Activated CD4-positive, alpha-beta memory T cell treated with anti-CD3 and anti-CD28 coated beads for 36 hours (primary cell): ENCODE data around the gene BSPH1. TPM values are rescaled to one million over a fixed set of nuclear protein-coding genes. Genes with fewer than 3 reads are reported as not detected.
A peak's percentile ranks its signal among the peaks of the same experiment; 100 is the strongest.

ENCODE experiments used
- CTCF ChIA-PET: fragments of 350-600 bp; sonication (Branson Sonifier 250); formaldehyde crosslinking; loops from one replicate; lab custom pipeline; 2021; ENCODE audit warnings: antibody characterized with exemption, inconsistent platforms; lab: Charles Lee
- POLR2A ChIA-PET: fragments of 350-600 bp; sonication (Branson Sonifier 250); formaldehyde crosslinking; loops from one replicate; lab custom pipeline; 2021; ENCODE audit warnings: antibody characterized with exemption; lab: Charles Lee
- DNase-seq: peaks from one replicate; pipeline ENCODE4 v3.0.0-alpha.2; 2020
- H3K27ac Mint-ChIP-seq: one replicate; pipeline ENCODE4 v1.8.0; 2021; ENCODE audit warnings: mixed read lengths
- H3K27me3 Mint-ChIP-seq: one replicate; pipeline ENCODE4 v1.8.0; 2021; ENCODE audit warnings: mixed read lengths
- H3K36me3 Mint-ChIP-seq: one replicate; pipeline ENCODE4 v1.8.0; 2021; ENCODE audit warnings: mixed read lengths
- H3K4me1 Mint-ChIP-seq: one replicate; pipeline ENCODE4 v1.8.0; 2021; ENCODE audit warnings: low read depth, mixed read lengths
- H3K4me3 Mint-ChIP-seq: one replicate; pipeline ENCODE4 v1.8.0; 2021; ENCODE audit warnings: mild to moderate bottlenecking, mixed read lengths
- H3K9me3 Mint-ChIP-seq: one replicate; pipeline ENCODE4 v1.8.0; 2021; ENCODE audit warnings: mixed read lengths
- intact Hi-C: fragments of 100-400 bp; cut with micrococcal nuclease; formaldehyde crosslinking; loops from one replicate; pipeline ENCODE4 v1.15.1; 2023
- total RNA-seq, 2 experiments: library from RNA; stranded (reverse); gene quantifications; one replicate each; pipeline ENCODE4 v1.2.3, GENCODE V29; 2021

The BSPH1 gene, protein sequence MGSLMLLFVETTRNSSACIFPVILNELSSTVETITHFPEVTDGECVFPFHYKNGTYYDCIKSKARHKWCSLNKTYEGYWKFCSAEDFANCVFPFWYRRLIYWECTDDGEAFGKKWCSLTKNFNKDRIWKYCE
- total RNA-seq: not detected

DNA sequence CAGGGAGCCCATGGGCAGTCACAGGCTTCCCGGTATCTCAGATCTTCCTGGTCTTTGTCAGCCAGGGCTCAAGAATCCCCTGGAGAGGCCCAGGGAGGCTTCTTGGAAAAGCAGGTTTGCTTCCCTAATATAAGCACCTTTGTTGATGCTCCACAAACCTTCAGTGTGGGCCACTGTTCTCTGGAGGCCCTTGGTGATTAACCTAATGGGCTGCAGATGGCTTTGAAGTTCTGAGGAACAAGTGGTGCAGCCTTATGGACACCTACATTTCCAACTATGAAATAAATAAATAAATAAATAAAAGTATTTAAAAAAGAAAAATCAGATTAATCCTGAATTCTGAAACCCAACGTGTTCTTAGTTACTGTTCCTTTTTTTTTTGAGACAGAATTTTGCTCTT lies at the start of gene BSPH1:
Gene BSPH1 (minus strand): TSS at position 101 of the 400 bp plus-strand sequence. CDS start 89 bp downstream, at position 12.
- Mint-ChIP-seq H3K27ac (no peak within 1 kb of the TSS), H3K9me3 (no peaks in the 10 kb centered on the region), H3K36me3 (no peaks in the 10 kb centered on the region), H3K4me3 (no peak within 1 kb of the TSS), H3K27me3 (peaks cover 20% of the 10 kb centered on the region), H3K4me1 (no peaks in the 10 kb centered on the region)
- POLR2A ChIA-PET: no interaction called here
- intact Hi-C loops: no loop called here
- CTCF ChIA-PET: interaction anchor here (0.7 kb wide), 1 partner anchor 60 kb away, joined by 4 read pairs; no protein-coding TSS in a partner anchor
- no peak for DNase-seq

DNA sequence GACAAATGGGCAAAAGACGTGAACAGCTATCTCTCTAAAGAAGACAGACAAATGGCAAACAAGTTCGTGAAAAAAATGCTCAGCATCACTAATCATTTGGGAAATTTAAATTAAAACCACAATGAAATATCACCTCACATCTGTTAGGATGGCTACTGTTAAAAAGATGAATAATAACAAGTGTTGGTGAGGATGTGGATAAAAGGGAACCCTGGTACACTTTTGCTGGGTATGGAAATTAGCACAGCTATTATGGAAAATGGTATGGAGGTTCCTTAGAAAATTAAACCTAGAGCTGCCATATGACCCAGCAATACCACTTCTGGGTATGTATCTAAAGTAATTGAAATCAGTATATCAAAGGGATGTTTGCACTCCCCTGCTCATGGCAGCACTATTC lies 44.8 kb upstream of the BSPH1 start:
- Mint-ChIP-seq H3K36me3 (no peaks in the 10 kb centered on the region), H3K27me3 (peaks cover 38% of the 10 kb centered on the region), H3K9me3 (peaks cover 15% of the 10 kb centered on the region), H3K4me1 (no peaks in the 10 kb centered on the region), H3K4me3 (no peak overlapping the region), H3K27ac (no peak overlapping the region)
- ChIA-PET CTCF (interaction anchor here (1.0 to 1.3 kb wide), 2 partner anchors 15 to 73 kb away, joined by 3 to 4 read pairs; no protein-coding TSS in a partner anchor), POLR2A (no interaction called here)
- no peak for DNase-seq
- intact Hi-C loops: no loop called here

DNA sequence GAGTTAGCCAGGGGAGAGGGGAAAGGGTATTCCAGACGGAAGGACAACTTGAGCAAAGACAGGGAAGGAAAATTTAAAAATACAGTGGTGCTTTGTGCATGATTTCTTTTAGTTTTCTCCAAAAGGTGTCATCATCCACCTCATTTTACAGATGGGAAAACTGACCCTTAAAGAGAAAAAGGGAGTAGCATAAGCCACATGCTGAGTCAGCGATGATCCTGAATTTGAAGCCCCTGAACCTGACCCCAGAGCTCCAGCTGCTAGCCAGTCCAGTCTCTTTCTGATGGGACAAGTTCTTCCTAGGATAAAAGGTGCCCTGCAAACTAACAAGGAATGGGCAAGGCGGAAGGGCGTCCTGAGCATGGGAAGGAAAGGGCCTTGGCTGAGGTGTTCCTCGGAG lies 41.6 kb upstream of the BSPH1 start:
- no peak for DNase-seq
- CTCF ChIA-PET: no interaction called here
- Mint-ChIP-seq H3K27me3 (peaks cover 19% of the 10 kb centered on the region), H3K9me3 (peaks cover 13% of the 10 kb centered on the region), H3K4me3 (no peak overlapping the region), H3K36me3 (no peaks in the 10 kb centered on the region), H3K4me1 (no peaks in the 10 kb centered on the region), H3K27ac (no peak overlapping the region)
- POLR2A ChIA-PET: no interaction called here
- intact Hi-C loops: no loop called here

- CTCF ChIA-PET: no interaction called here
- Mint-ChIP-seq H3K9me3 (no peaks in the 10 kb centered on the region), H3K4me1 (no peaks in the 10 kb centered on the region), H3K36me3 (no peaks in the 10 kb centered on the region), H3K4me3 (no peak overlapping the region), H3K27ac (no peak overlapping the region), H3K27me3 (peaks cover 24% of the 10 kb centered on the region)
- intact Hi-C loops: no loop called here
- no peak for DNase-seq
- POLR2A ChIA-PET: no interaction called here
Measured at GRCh38 chr19:48030073-48030472, 38.1 kb upstream of the BSPH1 start.

DNA sequence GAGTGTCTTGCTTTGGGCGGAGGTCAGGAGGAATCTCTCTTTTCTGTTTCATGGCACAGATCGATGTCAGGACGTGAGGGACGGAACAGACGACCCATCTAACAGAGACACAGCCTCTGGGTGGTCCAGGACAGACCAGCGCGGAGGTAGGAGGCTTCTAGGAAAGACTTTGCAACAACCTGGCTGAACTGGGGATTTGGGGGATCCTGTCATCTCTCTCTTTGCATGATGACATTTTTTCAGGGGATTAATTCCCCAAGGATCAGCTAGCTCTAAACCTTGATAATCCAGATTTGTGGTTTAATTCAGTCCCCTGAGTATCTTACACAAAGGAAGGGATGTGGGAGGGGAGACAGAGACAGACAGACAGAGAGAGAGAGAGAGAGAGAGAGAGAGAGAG lies 37.5 kb upstream of the BSPH1 start:
- intact Hi-C loops: no loop called here
- ChIA-PET POLR2A (no interaction called here), CTCF (no interaction called here)
- Mint-ChIP-seq H3K27me3 (peaks cover 29% of the 10 kb centered on the region), H3K9me3 (no peaks in the 10 kb centered on the region), H3K4me1 (no peaks in the 10 kb centered on the region), H3K4me3 (no peak overlapping the region), H3K27ac (no peak overlapping the region), H3K36me3 (no peaks in the 10 kb centered on the region)
- DNase-seq: no peak

- no peak overlapping the region for H3K27ac Mint-ChIP-seq
- POLR2A ChIA-PET: no interaction called here
- CTCF ChIA-PET: interaction anchor here (1.6 kb wide), 1 partner anchor 62 kb away, joined by 3 read pairs; no protein-coding TSS in a partner anchor
- H3K4me1 Mint-ChIP-seq: no peaks in the 10 kb centered on the region
- no peaks in the 10 kb centered on the region for H3K9me3 Mint-ChIP-seq
- H3K27me3 Mint-ChIP-seq: peaks cover 34% of the 10 kb centered on the region
- no peaks in the 10 kb centered on the region for H3K36me3 Mint-ChIP-seq
- intact Hi-C loops: no loop called here
- DNase-seq: no peak
- H3K4me3 Mint-ChIP-seq: no peak overlapping the region
Measured at GRCh38 chr19:48025480-48025879, 33.5 kb upstream of the BSPH1 start.

DNA sequence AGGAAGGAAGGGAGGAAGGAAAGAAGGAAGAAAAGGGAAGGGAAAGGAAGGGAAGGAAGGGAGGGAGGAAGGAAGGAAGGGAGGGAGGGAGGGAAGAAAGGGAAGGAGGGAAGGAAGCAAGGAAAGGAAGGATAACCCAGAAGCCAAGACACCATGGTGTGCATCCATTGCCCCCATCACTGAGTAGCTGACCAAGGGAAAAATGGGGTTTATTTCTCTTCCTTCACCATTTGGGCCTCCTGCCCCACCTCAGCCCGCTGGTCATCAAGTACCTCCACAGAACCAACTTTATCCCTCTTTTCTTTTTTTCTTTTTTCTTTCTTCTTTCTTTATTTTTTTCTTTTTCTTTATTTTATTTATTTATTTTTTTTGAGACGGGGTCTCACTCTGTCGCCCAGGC lies 31.5 kb upstream of the BSPH1 start:
- ChIA-PET POLR2A (no interaction called here), CTCF (no interaction called here)
- Mint-ChIP-seq H3K4me3 (no peak overlapping the region), H3K27ac (no peak overlapping the region), H3K36me3 (no peaks in the 10 kb centered on the region), H3K27me3 (peaks cover 30% of the 10 kb centered on the region), H3K9me3 (no peaks in the 10 kb centered on the region), H3K4me1 (no peaks in the 10 kb centered on the region)
- intact Hi-C loops: no loop called here
- no peak for DNase-seq

DNA sequence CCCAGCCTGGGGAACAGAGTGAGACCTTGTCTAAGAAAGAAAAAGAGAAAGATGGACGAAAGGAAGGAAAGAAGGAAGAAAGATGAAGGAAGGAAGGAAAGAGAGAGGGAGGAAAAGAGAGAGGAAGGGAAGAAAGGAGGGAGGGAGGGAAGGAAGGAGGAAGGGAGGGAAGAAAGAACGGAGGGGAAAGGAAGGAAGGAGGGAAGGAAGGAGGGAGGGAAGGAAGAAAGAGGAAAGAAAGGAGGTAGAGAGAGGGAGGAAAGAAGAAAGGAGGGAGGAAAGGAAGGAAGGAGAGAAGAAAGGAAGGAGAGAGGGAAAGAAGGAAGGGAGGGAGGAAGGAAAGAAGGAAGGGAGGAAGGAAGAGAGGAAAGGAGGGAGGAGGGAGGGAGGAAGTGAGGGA lies 31.0 kb upstream of the BSPH1 start:
- no peaks in the 10 kb centered on the region for H3K4me1 Mint-ChIP-seq
- H3K27me3 Mint-ChIP-seq: peaks cover 30% of the 10 kb centered on the region
- no peak overlapping the region for H3K27ac Mint-ChIP-seq
- no peak for DNase-seq
- POLR2A ChIA-PET: no interaction called here
- H3K36me3 Mint-ChIP-seq: no peaks in the 10 kb centered on the region
- CTCF ChIA-PET: no interaction called here
- H3K9me3 Mint-ChIP-seq: no peaks in the 10 kb centered on the region
- H3K4me3 Mint-ChIP-seq: no peak overlapping the region
- intact Hi-C loops: no loop called here

DNA sequence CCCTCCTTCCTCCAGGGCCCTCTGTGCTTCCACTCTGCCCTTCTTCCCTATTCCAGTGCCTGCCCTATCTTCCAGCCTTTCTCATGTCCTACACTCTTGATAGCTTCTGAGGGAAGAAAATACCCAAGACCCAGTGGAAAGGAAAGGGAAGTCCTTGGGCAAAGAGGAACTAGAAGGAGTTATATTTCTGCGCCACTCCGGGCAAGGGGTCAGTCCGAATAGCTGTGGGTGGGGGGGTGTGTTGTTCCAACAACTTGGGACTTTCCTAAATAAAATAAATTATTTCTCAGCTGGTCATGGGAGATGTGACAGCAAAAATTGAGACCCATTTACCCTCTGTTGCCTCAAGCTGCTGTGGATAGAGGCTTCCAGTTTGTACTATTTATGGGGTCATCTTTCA lies 28.7 kb upstream of the BSPH1 start:
- ChIA-PET CTCF (no interaction called here), POLR2A (no interaction called here)
- intact Hi-C loops: no loop called here
- Mint-ChIP-seq H3K27me3 (peaks cover 28% of the 10 kb centered on the region), H3K4me3 (no peak overlapping the region), H3K9me3 (no peaks in the 10 kb centered on the region), H3K36me3 (no peaks in the 10 kb centered on the region), H3K27ac (no peak overlapping the region), H3K4me1 (no peaks in the 10 kb centered on the region)
- no peak for DNase-seq

DNA sequence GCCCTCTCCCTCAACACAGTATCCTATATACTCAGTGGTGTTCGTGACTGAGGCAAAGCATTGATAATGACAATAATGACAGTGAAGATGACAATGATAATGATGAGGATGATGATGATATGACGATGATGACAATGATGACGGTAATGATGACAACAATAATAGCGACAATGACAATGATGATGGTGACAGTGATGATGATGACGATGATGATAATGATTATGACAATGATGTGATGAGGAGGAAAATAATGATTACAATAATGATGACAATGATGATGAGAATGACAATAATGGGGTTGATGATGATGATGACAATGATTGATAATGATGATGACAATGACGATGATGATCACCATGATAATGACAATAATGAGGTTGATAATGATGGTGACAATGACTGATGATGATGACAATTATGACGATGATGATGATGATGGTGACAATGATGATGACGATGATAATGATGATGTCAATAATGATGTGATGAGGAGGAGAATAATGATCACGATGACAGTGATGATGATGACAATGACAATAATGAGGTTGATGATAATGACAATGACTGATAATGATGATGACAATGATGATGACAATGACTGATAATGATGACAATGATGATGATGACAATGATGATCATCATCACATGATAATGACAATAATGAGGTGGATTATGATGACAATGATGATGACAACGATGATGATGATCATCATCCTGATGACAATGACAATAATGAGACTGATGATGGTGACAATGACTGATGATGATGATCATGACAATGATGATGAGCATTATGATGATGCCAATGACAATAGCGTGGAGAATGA lies 19.2 kb upstream of the BSPH1 start:
- H3K27me3 Mint-ChIP-seq: peaks cover 19% of the 10 kb centered on the region
- DNase-seq: no peak
- H3K36me3 Mint-ChIP-seq: no peaks in the 10 kb centered on the region
- ChIA-PET POLR2A (no interaction called here), CTCF (no interaction called here)
- H3K4me1 Mint-ChIP-seq: no peaks in the 10 kb centered on the region
- intact Hi-C loops: no loop called here
- H3K4me3 Mint-ChIP-seq: no peak overlapping the region
- peaks cover 7% of the 10 kb centered on the region for H3K9me3 Mint-ChIP-seq
- H3K27ac Mint-ChIP-seq: no peak overlapping the region

- POLR2A ChIA-PET: no interaction called here
- H3K36me3 Mint-ChIP-seq: no peaks in the 10 kb centered on the region
- CTCF ChIA-PET: interaction anchor here (1.1 to 2.0 kb wide), 2 partner anchors 12 to 100 kb away, joined by 3 to 6 read pairs; partner anchors contain the start of gene ELSPBP1
- H3K4me1 Mint-ChIP-seq: no peaks in the 10 kb centered on the region
- intact Hi-C loops: no loop called here
- no peak overlapping the region for H3K4me3 Mint-ChIP-seq
- peaks cover 17% of the 10 kb centered on the region for H3K27me3 Mint-ChIP-seq
- peak; percentile 9 for DNase-seq
- H3K27ac Mint-ChIP-seq: no peak overlapping the region
- H3K9me3 Mint-ChIP-seq: peaks cover 7% of the 10 kb centered on the region
Measured at GRCh38 chr19:48006762-48007161, 14.8 kb upstream of the BSPH1 start.

GRCh38 chr19:48004236-48004635 lies 12.3 kb upstream of the BSPH1 start:
- ChIA-PET CTCF (no interaction called here), POLR2A (no interaction called here)
- H3K4me1 Mint-ChIP-seq: no peaks in the 10 kb centered on the region
- no peak for DNase-seq
- intact Hi-C loops: no loop called here
- peaks cover 2% of the 10 kb centered on the region for H3K9me3 Mint-ChIP-seq
- H3K36me3 Mint-ChIP-seq: no peaks in the 10 kb centered on the region
- H3K27ac Mint-ChIP-seq: no peak overlapping the region
- peaks cover 15% of the 10 kb centered on the region for H3K27me3 Mint-ChIP-seq
- H3K4me3 Mint-ChIP-seq: no peak overlapping the region

DNA sequence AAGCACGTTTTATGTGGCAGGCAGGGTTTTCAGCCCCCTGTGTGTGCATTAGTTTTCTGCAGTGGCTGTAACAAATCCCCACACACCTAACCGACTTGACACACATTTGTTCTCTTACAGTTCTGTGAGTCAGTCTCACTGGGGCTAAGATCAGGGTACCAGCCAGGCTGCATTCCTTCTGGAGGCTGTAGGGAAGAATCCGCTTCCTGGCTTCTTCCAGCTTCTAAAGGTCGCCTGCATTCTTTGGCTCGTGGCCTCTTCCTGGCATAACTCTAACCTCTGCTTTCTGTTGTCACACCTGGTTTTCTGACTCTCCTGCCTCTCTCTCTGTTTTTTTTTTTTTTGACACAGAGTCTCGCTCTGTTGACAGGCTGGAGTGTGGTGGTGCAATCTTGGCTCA lies 8.9 kb upstream of the BSPH1 start:
- no peak for DNase-seq
- ChIA-PET CTCF (no interaction called here), POLR2A (no interaction called here)
- intact Hi-C loops: no loop called here
- no peaks in the 10 kb centered on the region for H3K36me3 Mint-ChIP-seq
- H3K27me3 Mint-ChIP-seq: peaks cover 8% of the 10 kb centered on the region
- H3K4me3 Mint-ChIP-seq: no peak overlapping the region
- no peak overlapping the region for H3K27ac Mint-ChIP-seq
- no peaks in the 10 kb centered on the region for H3K4me1 Mint-ChIP-seq
- no peaks in the 10 kb centered on the region for H3K9me3 Mint-ChIP-seq
